HG03469 (cell line): ENCODE measurements around the gene SLC35F3.

Experiments
- ATAC-seq: cut with Tn5 transposase; IDR thresholded peaks from one replicate; pipeline ENCODE4 v1.9.1; 2021; ENCODE audit warnings: mild to moderate bottlenecking, moderate library complexity, moderate number of reproducible peaks; ENCODE audit not compliant: unreplicated experiment

Gene SLC35F3

DNA sequence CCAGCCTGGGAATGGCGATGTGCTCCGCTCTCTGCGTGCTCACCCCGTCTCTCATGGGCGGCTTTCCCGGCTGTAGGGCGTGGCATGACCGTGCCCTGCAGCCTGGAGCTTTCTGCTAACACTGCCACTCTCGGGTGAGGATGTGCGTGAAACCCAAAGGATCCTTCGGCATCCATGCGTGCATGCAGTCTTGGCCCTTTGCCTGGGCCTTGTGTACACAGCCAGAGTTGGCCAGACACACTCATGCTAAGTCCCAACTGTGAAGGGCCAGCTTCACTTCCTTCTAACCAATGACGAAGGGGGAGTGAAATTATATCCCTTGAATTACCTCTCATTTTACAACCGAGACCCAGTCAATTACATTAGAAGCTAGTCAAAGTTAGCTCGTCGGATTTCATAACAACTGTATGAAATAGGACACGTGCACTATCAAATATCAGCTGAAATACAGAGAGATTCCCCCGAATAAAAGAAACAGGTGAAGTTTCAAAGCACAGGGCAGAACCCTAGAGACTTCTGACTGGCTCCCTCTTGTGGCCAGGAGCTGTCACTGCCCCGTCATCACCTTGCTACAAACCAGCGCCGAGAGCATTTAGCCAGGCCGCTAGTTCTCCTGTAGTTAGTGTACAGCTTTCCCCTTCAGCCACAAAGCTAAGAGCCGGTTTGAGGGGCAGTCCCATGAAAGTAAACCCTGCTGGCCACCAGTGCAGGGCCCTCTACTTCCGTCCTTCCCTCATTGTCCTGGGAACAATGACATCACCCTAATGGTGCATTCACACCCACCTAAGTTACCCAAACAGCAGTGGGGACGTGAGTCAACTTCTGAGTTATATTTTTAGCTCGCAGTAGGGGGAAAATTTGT, 405.4 kb downstream of the SLC35F3 start:
- ATAC-seq, result no peak

DNA sequence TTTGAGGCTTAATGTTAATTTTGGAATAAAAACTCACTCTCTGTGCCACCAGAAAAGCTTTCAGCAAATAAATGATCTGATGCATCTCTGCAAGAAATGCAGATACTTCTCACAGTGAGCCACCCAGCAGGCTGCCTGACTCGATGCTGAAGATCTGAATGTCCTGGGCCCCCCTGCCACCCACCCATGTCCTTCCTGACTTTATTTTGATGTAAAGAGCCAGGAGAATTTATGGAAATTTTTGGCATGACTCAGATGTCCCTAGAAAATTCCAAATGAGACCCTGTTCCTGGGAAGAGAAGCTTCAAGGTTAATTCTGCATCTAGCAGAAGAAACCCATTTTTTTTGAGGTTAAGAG, 406.0 kb downstream of the SLC35F3 start:
- no peak for ATAC-seq

DNA sequence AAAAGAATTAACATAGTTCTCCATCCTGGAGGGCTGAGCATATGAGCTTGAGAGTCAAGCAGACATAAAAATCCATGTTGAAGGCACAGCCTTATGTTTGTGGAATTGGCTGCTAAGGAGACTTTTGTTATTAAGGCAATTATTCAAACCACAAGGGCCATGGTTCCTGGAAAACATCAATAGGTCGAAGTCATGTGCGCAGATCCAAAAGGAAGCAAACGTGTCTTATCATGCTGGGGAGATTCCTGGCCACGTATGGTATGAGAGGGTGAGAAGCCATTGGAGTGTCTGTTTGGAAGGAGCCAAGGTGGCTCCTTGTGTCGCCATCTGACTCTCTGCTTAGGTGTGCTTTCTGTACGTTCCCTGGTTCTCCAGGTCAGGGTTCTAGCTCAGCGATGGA, 406.9 kb downstream of the SLC35F3 start:
- ATAC-seq, result no peak

DNA sequence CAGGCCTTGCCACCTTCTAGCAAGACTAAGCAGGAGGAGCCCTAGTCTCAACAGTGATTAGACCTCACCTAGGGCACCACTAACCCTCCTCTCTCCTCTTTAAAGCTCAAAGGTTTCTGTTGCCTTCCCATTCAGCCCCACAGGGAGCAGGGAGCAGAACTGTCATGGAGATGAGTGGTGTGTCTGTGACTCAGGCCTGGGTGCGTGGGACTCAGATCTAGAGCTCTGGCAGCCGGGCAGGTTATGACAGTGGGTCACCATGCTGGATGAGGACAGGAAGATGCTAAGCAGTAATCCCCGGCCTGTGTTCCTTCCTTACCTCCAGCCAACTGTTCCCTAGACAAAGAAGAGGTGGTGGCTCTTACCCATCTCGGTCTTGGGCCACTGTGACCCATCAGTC, 408.7 kb downstream of the SLC35F3 start:
- no peak for ATAC-seq

DNA sequence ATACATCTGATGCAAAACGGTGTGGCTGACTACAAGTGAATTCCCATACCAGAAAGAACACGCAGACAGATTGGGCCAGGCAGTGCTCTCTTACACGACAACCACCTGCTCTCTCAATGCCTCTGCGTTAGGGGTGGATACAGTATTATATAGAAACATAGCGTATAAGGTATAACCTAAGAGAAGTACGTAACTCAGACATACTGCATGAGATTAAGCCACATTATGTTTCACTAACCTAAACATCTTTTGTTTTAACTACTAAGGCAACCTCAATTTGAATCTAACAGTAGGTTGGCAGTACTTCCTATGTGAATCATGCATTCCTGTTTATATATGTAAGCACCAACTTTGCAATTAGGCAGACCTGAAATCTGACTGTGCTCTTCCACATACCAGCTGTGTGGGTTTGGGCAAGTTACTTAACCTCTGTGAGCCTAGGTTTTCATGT, 410.6 kb downstream of the SLC35F3 start:
- ATAC-seq, result no peak

DNA sequence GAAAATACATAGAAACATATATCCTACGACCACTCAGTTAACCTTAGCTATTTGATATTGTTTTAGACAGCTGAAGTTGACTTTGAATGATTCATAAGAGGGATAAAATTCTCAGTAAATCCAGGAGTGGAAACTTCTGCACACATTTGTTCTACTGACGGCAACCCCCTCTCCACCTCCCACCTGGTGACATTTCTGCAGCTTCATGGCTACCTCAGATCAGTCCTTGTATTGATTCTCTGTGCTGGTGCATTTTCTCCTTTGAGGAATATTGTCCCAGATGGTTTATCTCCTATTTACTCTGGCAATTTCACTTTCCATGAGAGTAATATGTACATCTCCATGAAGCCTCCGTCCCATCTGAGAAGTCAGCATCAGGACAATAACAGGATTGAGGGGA, 411.1 kb downstream of the SLC35F3 start:
- ATAC-seq, result no peak

DNA sequence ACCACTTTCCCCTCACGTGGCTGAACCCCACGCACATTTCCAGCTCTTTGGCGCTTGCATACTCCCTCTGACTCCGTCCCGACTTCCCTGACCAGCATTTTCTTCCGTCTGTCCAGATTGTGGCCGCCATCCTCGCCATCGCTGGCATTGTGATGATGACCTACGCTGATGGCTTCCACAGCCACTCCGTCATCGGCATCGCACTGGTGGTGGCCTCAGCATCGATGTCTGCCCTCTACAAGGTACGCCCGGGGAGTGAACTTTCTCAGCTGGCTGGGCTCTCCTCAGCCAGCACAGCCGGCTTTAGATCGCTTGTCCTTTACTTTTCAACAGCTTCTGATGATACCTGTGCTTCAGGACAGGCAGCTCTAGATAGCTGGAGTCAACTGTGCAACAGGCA, 412.0 kb downstream of the SLC35F3 start:
- ATAC-seq, result no peak

DNA sequence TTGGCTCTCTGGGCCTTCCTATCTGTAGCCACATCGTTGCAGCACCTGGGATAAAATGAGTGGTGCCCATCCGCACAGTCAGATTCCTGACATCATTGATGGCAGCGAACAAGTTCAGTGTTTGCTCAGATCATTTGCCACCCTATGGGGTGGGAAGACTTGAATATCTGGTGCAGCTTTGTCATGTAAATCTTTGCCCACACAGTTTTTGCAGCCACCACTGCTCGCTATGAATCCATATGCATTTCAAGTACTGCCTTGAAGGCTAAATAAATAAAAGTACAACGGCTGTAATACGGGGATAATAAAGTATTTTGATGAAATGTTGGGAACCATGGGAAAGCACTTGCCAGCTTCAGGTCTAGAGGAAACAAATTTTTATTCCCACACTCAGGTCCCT, 412.5 kb downstream of the SLC35F3 start:
- ATAC-seq, result no peak

DNA sequence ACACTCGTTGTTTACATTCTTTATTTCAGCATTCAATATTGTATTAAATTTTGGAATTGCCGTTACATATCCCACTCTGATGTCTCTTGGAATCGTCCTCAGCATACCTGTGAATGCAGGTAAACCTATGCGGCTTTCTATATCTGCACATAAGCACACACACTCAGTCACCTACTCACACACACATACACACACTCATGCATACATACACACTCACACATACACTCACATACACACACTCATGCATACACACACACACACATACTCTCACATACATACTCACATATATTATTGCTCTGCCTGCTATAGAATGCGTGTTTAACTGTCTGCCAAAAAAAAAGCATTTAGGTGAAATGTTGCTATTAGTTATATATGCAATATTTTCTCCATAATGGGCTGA, 415.6 kb downstream of the SLC35F3 start:
- no peak for ATAC-seq

DNA sequence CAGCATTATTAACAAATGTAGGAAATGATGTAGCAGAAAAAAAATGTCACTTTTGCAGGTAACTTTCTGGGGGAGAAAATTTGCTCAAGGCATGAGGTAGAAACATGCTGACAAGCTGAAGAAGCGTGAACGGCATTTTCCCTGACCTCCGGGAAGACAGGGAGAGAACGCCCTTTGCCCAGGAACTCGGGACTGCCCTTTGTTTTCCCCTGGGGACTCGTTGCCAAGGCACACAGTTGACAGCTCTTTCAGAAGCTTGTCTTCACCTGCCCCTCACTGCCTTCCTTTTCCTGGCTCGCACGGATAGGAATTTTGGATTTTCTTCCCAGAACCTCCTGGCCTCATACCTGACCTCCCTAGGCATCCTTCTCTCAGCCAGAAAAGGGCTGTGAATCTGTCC, 416.1 kb downstream of the SLC35F3 start:
- ATAC-seq, result no peak

DNA sequence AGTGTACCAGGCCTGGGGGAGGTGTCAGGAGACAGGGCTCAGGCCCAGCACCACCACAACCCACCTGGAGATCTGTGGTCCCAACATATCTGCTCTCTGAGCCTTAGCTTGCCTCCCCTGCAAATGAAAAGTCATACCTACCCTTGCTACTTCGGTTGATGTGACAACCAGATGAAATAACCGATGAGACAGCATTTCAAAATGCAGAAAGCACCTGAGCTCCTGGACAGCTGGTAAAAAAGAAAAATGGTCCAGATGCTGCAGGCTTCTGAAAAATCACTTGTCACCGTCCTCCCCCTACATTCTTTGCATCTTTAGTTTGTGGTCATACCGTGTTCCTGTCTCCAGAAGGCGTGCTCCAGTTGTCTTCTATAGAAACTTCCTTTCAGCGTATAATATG, 416.8 kb downstream of the SLC35F3 start:
- ATAC-seq, result no peak

DNA sequence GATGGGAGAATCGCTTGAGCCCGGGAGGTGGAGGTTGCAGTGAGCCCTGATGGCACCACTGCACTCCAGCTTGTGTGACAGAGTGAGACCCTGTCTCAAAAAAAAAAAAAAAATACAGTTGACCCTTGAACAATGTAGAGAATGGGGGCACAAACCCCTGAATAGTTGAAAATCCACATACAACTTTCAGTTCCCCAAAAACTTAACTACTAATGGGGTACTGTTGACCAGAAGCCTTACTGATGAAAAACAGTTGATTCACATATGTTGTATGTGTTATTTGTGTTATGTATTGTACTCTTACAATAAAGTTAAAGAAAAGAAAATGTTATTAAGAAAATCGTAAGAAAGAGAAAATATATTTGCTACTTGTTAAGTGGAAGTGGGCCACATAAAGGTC, 417.6 kb downstream of the SLC35F3 start:
- no peak for ATAC-seq

DNA sequence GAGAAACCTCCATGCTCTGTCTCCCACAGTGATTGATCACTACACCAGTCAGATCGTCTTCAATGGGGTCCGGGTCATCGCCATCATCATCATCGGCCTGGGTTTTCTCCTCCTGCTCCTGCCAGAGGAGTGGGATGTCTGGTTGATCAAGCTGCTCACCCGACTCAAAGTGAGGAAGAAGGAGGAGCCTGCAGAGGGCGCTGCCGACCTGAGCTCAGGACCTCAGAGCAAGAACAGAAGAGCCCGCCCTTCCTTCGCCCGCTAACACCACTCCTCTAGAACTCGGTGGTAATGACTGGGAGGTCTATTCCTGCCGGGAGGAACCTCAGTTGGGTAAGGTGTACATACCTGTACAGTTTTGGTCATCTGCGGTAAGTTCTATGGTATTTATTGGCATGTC, 418.5 kb downstream of the SLC35F3 start:
- ATAC-seq, result no peak

DNA sequence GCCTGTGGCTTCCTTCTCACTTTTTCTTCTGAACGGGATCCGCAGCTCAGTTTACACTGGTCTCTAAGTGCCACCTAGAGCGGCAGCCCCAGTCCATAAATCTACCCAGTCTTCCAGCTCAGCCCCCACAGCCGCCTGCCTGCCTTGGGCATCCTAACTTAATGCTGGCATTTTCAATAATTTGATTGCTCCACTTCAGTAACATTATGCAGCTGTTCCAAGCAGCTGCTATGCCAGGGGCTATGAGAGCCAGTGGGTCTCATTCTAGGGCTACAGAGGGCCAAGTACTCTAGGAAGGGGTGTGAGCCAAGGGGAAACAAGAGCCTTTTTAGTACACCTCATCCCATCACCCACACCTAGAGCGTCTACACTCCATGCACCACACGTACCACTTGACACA, 420.3 kb downstream of the SLC35F3 start:
- ATAC-seq, result no peak

DNA sequence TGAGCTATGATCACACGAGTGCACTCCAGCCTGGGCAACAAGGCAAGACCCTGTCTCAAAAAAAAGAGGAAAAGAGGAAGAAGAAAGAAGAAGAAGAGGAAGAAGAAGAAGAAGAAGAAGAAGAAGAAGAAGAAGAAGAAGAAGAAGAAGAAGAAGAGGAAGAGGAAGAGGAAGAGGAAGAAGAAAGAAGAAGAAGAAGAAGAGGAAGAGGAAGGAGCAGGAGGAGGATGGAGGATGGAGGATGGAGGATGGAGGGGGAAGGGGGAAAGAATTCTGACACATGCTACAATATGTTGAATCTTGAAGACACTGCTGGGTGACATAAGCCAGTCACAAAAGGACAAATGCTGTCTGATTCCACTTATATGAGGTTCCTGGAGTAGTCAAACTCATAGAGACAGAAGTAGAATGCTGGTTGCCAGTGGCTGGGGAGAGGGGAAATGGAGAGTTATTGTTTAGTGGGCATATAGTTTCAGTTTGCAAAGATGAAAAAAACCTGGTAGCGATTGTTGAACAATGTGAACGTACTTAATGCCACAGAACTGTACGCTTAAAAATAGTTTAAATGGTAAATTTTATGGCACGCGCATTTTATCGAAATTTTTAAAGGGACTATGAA, 421.5 kb downstream of the SLC35F3 start:
- no peak for ATAC-seq

DNA sequence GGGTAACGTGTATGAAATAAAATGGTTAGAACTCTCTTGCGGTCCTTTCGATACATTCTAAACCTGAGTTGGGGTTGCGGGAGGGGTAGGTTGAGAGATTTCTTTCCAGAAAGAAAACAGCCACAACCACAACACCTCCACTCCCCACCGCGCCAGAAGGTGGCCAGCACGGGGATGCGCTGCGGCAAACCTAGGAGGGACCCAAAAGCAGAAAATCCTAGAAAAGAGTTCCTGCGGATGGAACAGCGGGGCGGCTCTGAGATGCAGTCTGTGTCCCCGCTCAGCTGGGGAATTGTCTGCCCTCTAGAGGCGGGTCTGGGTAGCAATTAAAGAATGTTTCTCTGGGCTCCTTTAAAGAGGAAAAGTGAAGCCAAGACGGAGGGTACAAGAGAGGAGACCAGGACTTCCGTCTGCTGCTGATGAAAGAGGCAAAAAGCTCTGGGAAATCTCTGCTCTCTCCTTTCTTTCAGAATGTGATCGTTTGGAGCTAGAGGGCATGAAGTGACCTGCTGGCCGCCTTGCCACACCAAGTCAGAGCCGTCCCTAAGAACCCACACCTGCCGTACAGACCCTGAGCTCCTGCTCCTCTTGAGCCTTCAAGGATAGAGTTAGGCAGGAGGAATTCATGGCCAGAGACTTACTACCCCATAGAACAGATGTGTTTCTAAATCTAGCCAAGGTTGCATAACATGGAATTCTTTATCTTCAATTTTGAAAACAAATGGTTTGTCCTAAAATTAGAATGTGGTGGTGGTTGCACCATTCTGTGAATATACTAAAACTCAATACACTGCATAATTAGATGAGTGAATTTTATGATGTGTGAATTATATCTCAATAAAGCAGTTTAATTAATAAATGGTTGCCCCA, 422.3 kb downstream of the SLC35F3 start:
- ATAC-seq, result no peak

DNA sequence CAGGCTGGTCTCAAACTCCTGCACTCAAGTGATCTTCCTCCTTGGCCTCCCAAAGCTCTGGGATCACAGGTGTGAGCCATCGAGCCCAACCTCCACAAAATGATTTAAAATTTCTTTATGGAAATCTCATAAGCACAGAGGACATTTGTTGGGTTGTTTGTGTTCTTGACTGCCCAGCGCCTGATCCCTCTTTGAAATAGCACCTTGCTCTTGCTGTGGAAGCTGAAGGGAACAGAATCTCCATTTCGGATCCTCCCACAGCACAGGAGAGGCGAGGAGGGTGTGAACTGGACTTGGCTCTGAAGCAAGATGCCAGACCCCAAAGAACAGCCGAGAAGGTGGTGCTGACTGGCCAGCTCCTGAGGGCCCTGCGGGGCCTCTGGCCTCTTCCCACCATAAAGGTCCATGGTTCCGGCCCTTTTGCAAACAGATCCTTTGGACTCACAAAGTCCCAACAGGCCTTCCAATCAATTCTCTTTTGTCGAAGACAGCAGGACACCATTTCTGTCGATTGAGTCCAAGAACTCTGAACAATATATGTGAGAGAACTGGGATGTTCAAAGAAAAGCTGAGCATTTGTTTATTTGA, 423.2 kb downstream of the SLC35F3 start:
- ATAC-seq, result no peak

DNA sequence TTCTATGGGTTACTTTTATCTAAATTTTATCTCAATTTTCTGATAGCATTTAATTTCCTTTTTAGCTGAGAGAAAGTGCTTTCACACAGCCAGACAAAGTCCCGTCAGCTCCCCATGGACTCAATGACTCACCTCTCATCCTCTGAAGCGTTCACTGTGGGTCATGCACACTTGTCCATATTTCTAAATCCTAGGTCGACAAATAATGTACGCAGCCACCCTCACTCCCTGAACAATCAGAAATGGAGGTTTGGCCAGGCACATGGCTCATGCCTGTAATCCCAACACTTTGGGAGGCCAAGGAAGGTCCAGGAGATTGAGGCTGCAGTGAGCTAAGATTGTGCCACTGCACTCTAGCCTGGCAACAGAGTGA, 426.4 kb downstream of the SLC35F3 start:
- ATAC-seq, result no peak

DNA sequence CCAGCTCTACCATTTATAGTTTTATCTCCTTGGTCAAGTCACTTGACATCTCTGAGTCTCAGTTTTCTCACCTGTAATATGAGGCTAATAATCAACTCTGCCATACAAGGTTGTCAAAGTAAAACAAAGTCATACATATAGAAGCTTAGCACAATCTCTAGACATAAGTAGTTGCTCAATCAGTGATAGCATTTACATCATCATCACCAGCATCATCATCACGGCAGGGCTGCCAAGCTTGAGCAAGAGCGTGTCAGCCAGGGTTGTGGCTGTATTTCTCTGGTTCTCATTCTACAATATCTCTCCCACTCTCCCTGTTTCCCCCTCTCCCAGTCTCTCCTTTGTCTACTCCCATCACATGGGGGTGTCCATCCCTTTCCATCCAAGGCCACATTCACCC, 427.0 kb downstream of the SLC35F3 start:
- no peak for ATAC-seq

DNA sequence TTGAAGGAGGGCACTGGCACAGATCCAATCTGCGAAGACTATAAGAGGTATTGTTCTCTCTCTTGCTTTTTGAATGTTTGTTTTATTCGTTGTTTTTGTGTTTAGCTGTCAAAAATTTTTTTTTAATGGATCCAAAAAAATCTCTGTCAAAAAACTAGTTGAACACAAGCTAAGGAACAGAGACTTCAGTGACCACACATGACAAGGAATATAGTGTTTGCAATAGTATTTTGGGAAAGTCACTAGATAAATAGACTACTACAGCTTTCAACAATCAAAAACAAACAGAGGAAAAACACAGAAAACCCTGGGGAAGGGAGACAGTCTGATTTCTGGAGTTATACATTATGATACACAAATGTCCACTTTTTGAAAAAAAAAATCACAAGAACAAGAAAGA, 431.9 kb downstream of the SLC35F3 start:
- ATAC-seq, result no peak

DNA sequence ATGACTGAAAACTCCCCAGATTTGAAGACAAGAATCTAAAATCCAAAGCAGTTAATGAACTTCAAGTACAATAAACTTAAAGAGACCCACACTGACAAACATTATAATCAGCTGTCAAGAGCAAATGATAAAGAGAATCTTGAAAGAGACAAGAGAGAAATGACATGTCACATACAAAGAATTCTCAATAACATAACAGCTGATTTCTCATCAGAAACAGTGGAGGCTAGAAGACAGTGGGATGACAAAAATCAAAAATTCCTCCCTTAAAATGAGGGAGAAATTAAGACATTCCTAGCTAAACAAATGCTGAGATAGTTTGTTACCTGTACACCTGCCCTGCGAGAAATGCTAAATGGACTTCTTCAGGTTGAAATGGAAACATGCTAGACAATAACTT, 432.8 kb downstream of the SLC35F3 start:
- no peak for ATAC-seq
